ENCODE data around the gene GSE1.
A peak's percentile ranks its signal among the peaks of the same experiment; 100 is the strongest.

DNA sequence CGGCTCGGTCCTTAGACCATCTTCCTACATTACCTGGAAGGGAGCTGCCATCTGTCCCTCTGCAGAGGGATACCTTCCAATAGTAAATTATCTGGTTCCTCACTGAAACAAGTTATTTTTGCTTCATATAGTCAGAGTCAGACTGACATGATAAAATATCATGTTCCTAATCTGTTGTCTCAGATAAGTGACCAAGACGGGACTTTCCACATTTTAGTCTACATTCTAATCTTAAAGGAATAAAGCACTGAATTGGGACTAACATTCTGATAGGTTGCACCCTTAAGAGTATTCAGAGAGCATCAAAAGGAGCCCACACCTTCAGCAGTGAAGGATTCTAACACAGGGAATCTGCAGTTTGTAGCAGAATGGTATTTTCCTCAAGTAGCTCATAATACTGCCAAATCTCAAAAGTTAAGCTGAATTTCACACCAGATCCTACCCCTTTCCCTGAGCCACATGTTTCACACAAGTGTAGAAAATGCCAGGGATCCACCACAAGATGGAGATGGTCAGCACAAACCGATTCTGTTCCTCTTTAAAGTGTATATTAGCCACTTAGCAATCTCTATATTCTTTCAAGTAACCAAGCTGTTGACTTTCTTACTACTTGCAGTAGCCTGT is 62.2 kb downstream of the GSE1 start:
- TF ChIP-seq, protein P1, sequence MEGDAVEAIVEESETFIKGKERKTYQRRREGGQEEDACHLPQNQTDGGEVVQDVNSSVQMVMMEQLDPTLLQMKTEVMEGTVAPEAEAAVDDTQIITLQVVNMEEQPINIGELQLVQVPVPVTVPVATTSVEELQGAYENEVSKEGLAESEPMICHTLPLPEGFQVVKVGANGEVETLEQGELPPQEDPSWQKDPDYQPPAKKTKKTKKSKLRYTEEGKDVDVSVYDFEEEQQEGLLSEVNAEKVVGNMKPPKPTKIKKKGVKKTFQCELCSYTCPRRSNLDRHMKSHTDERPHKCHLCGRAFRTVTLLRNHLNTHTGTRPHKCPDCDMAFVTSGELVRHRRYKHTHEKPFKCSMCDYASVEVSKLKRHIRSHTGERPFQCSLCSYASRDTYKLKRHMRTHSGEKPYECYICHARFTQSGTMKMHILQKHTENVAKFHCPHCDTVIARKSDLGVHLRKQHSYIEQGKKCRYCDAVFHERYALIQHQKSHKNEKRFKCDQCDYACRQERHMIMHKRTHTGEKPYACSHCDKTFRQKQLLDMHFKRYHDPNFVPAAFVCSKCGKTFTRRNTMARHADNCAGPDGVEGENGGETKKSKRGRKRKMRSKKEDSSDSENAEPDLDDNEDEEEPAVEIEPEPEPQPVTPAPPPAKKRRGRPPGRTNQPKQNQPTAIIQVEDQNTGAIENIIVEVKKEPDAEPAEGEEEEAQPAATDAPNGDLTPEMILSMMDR (IDR thresholded peaks at IDR 0.05; ENCODE audit: insufficient read depth, low read length) = no peak
- TF ChIP-seq, protein P2, sequence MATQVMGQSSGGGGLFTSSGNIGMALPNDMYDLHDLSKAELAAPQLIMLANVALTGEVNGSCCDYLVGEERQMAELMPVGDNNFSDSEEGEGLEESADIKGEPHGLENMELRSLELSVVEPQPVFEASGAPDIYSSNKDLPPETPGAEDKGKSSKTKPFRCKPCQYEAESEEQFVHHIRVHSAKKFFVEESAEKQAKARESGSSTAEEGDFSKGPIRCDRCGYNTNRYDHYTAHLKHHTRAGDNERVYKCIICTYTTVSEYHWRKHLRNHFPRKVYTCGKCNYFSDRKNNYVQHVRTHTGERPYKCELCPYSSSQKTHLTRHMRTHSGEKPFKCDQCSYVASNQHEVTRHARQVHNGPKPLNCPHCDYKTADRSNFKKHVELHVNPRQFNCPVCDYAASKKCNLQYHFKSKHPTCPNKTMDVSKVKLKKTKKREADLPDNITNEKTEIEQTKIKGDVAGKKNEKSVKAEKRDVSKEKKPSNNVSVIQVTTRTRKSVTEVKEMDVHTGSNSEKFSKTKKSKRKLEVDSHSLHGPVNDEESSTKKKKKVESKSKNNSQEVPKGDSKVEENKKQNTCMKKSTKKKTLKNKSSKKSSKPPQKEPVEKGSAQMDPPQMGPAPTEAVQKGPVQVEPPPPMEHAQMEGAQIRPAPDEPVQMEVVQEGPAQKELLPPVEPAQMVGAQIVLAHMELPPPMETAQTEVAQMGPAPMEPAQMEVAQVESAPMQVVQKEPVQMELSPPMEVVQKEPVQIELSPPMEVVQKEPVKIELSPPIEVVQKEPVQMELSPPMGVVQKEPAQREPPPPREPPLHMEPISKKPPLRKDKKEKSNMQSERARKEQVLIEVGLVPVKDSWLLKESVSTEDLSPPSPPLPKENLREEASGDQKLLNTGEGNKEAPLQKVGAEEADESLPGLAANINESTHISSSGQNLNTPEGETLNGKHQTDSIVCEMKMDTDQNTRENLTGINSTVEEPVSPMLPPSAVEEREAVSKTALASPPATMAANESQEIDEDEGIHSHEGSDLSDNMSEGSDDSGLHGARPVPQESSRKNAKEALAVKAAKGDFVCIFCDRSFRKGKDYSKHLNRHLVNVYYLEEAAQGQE (IDR thresholded peaks at IDR 0.05; ENCODE audit: insufficient replicate concordance, low read depth) = no peak
- TF ChIP-seq POLR2AphosphoS5 (IDR thresholded peaks at IDR 0.05; ENCODE audit: low read depth) (peak; percentile 50; the same call in 1 of the 2 replicates), GABPA (IDR thresholded peaks at IDR 0.05; ENCODE audit: low read depth) (no peak), SPI1 (IDR thresholded peaks at IDR 0.05; ENCODE audit: borderline replicate concordance, low read depth) (peak; percentile 21; the same call in 1 of the 2 replicates)

All from HL-60 (cell line).